Parathyroid adenoma (tissue), 2 donors: ENCODE results near the gene SHISA4.

Experiments
- H2AFZ ChIP-seq: fragments of 300-600 bp; sonication (generic); one replicate; pipeline ENCODE4 v1.7.0; 2017; ENCODE audit warnings: antibody characterized with exemption, mild to moderate bottlenecking
- H3K27ac ChIP-seq: fragments of 300-600 bp; sonication (generic); one replicate; pipeline ENCODE4 v1.7.0; 2017
- H3K27me3 ChIP-seq: fragments of 300-600 bp; sonication (generic); one replicate; pipeline ENCODE4 v1.7.0; 2017; ENCODE audit warnings: low read length; ENCODE audit not compliant: control insufficient read depth, insufficient read depth
- H3K36me3 ChIP-seq: fragments of 300-600 bp; sonication (generic); one replicate; pipeline ENCODE4 v1.7.0; 2017; ENCODE audit warnings: low read length; ENCODE audit not compliant: control insufficient read depth, insufficient read depth
- H3K4me1 ChIP-seq: fragments of 300-600 bp; sonication (generic); one replicate; pipeline ENCODE4 v1.7.0; 2017; ENCODE audit warnings: control low read depth
- H3K4me2 ChIP-seq: fragments of 300-600 bp; sonication (generic); one replicate; pipeline ENCODE4 v1.7.0; 2017; ENCODE audit warnings: low read length
- H3K4me3 ChIP-seq: fragments of 300-600 bp; sonication (generic); one replicate; pipeline ENCODE4 v1.7.0; 2017; ENCODE audit warnings: low read depth, low read length
- H3K79me2 ChIP-seq: fragments of 300-600 bp; sonication (generic); one replicate; pipeline ENCODE4 v1.7.0; 2017; ENCODE audit warnings: control low read depth
- H3K9ac ChIP-seq: fragments of 300-600 bp; sonication (generic); one replicate; pipeline ENCODE4 v1.7.0; 2017; ENCODE audit warnings: mild to moderate bottlenecking
- H3K9me3 ChIP-seq: fragments of 300-600 bp; sonication (generic); one replicate; pipeline ENCODE4 v1.7.0; 2017; ENCODE audit warnings: low read length; ENCODE audit not compliant: control insufficient read depth
- TF ChIP-seq, protein P1 (sequence below): fragments of 300-600 bp; sonication (generic); IDR thresholded peaks from one replicate; pipeline ENCODE4 v1.7.0; 2017; ENCODE audit warnings: antibody characterized with exemption, mild to moderate bottlenecking
- donor health status: primary hyperparathyroidism.

SHISA4 gene

DNA sequence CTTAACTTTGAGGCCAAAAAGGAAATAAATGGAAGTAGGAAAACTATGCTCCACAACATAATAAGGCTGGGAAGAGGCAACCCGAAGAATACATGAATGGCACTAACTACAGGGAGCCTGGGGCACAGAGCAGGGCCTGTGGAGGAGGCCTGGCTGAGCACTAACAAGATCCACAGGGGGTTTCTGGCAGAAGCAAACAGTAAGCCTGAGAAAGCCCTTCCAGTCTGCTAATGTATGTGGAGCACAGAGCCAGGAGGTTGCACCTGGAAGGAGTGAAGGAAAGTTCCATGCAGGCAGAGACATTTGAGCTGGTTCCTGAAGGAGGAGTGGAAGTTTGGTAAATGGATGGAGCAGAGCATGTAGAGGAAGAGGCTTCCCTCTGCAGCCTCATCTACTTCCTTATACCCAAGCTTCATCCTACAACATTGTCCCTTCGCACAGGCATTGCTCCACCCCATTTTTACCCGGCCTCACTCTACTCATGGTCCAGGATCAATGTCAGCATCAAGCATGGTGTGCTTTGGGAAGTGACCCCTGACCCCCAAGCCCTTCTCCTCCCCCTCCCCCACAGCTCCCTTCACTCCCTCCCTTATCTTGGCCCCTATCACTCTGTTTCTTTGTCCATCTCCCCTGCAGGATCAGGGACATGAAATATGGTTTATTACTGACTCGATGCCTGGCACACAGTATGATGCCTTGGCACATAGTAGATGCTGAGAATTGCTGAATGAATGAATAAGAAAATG lies 23.3 kb downstream of the SHISA4 start:
- no peak overlapping the region for H2AFZ ChIP-seq
- H3K4me3 ChIP-seq, result no peak overlapping the region
- H3K27me3 ChIP-seq, result no peaks in the 10 kb centered on the region
- TF ChIP-seq, protein P1, sequence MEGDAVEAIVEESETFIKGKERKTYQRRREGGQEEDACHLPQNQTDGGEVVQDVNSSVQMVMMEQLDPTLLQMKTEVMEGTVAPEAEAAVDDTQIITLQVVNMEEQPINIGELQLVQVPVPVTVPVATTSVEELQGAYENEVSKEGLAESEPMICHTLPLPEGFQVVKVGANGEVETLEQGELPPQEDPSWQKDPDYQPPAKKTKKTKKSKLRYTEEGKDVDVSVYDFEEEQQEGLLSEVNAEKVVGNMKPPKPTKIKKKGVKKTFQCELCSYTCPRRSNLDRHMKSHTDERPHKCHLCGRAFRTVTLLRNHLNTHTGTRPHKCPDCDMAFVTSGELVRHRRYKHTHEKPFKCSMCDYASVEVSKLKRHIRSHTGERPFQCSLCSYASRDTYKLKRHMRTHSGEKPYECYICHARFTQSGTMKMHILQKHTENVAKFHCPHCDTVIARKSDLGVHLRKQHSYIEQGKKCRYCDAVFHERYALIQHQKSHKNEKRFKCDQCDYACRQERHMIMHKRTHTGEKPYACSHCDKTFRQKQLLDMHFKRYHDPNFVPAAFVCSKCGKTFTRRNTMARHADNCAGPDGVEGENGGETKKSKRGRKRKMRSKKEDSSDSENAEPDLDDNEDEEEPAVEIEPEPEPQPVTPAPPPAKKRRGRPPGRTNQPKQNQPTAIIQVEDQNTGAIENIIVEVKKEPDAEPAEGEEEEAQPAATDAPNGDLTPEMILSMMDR, result no peak
- no peak overlapping the region for H3K9ac ChIP-seq
- no peaks in the 10 kb centered on the region for H3K79me2 ChIP-seq
- H3K9me3 ChIP-seq, result no peaks in the 10 kb centered on the region
- H3K4me2 ChIP-seq, result no peak overlapping the region
- H3K27ac ChIP-seq, result no peak overlapping the region
- peaks cover 7% of the 10 kb centered on the region for H3K4me1 ChIP-seq
- no peaks in the 10 kb centered on the region for H3K36me3 ChIP-seq

DNA sequence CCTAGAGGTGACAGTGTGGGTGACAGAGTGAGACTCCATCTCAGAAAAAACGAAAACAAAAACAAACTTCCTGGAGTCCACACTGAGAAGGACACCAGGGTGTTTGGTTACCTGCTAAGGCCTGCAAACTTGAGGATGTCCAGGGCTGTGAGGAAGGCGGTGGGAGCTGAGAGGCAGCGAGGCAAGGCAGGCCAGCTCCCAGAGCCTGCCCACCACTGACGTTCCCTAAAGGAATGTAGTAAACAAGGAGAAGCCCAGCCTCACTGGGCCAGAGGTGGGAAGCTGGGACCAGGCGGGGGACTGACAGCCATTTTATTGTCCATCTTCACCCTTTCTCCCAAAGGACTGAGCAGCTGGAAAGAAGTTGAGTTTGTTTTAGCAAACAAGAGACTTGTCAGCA lies 24.1 kb downstream of the SHISA4 start:
- Histone ChIP-seq H2AFZ (no peak overlapping the region), H3K9me3 (no peaks in the 10 kb centered on the region), H3K4me2 (no peak overlapping the region), H3K27ac (no peak overlapping the region), H3K79me2 (no peaks in the 10 kb centered on the region), H3K4me1 (peaks cover 10% of the 10 kb centered on the region), H3K27me3 (no peaks in the 10 kb centered on the region), H3K9ac (no peak overlapping the region), H3K36me3 (no peaks in the 10 kb centered on the region), H3K4me3 (no peak overlapping the region)
- TF ChIP-seq, protein P1, result no peak

DNA sequence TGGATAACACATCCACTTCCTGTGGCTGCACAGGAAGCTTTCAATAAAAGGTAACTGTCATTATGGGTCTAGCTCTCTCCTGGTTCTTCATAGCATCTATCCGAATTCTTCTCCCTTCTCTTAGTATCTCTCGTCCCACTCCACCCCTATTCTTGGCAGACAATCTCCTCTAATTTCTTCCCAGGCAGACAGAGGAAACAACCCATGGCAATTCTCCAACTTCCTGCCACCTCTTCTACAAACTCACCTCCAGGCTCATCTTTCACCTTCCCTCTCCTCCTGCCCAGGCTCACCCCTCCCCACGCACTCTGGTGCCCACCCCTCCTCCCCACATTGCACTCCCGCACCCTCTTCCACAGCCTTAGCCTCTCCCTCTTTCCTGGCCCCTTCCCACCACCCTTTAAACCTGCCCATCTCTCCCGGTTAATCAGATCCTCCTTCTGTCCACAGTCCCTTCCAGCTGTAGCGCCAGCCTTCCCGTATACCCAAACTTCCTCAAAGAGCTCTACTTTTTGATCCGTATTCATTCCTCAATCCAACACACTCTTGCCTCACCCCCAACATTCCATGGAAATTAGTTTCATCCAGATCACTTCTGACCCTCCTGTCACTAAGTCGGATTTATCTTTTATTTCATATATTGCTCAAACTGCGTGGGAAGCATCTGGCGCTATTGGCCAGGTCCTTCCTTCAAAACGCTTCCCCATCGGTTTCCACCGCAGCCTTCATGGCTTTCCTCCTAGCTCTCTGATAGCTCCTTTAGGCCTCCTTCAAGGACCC lies 25.9 kb downstream of the SHISA4 start:
- Histone ChIP-seq H3K4me2 (no peak overlapping the region), H3K9ac (no peak overlapping the region), H3K9me3 (no peaks in the 10 kb centered on the region), H3K27me3 (no peaks in the 10 kb centered on the region), H3K27ac (no peak overlapping the region), H3K4me1 (peaks cover 10% of the 10 kb centered on the region), H3K4me3 (no peak overlapping the region), H2AFZ (no peak overlapping the region), H3K36me3 (no peaks in the 10 kb centered on the region), H3K79me2 (no peaks in the 10 kb centered on the region)
- TF ChIP-seq, protein P1, result no peak

DNA sequence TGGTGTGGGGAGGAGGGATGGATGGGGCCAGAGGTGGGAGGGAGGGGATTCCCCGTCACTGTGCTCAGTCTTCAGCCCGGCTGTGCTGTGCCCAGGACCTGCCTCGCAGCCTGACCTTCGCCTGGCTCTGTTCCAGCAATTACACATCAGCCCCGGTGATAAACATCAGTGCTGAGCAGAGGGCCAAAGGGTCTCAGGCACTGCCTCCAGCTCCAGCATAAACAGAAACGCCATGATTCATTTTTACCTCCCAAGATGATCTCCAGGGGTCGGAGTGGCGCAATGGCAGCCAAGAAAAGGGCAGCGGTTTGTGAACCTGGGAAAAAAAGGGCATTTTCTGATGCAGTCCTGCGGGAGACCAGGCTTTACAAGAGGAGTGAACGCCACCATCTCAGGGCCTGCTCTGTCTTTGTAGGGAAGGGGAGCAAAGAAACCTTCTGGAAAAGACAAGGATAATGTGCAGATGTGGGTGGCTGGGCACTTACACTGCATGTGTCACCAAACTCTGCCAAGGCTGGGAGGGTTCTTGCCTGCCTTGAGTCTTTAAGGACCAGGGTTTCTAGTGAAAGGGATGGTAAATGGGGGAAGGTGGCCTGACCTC lies 28.1 kb downstream of the SHISA4 start:
- H3K9ac ChIP-seq, result no peak overlapping the region
- no peaks in the 10 kb centered on the region for H3K27me3 ChIP-seq
- no peaks in the 10 kb centered on the region for H3K9me3 ChIP-seq
- H3K4me2 ChIP-seq, result peak overlapping the region; percentile 55
- peaks cover 10% of the 10 kb centered on the region for H3K4me1 ChIP-seq
- H3K36me3 ChIP-seq, result no peaks in the 10 kb centered on the region
- H3K4me3 ChIP-seq, result no peak overlapping the region
- H2AFZ ChIP-seq, result peak overlapping the region; percentile 70
- H3K27ac ChIP-seq, result peak overlapping the region; percentile 19
- TF ChIP-seq, protein P1, result no peak
- H3K79me2 ChIP-seq, result no peaks in the 10 kb centered on the region
